NCI-H146 treated with DMSO at 0.1 percent for 48 hours (cell line): ENCODE measurements around the gene COL19A1.
"Not testable (repeated sequence)": the region's sequence is repeated elsewhere in the genome, so short reads cannot be mapped to it uniquely, and the experiment has no call there.

ENCODE experiments used
- DNase-seq: peaks from one replicate; lab custom pipeline; 2025; ENCODE audit not compliant: unreplicated experiment; lab: John Stamatoyannopoulos, UW

COL19A1 gene

GRCh38 chr6:69957985-69958559, 91.7 kb downstream of the COL19A1 start:
- DNase-seq, result no peak

- DNase-seq, result no peak
Observed at GRCh38 chr6:69958978-69959377, 92.6 kb downstream of the COL19A1 start.

GRCh38 chr6:69965974-69966373, 99.6 kb downstream of the COL19A1 start:
- DNase-seq, result not testable (repeated sequence)

- no peak for DNase-seq
Observed at GRCh38 chr6:69973138-69973537, 106.8 kb downstream of the COL19A1 start.

GRCh38 chr6:69973763-69974162, 107.4 kb downstream of the COL19A1 start:
- no peak for DNase-seq

GRCh38 chr6:69974193-69974592, 107.8 kb downstream of the COL19A1 start:
- no peak for DNase-seq

- no peak for DNase-seq
Observed at GRCh38 chr6:69976591-69977090, 110.3 kb downstream of the COL19A1 start.

- no peak for DNase-seq
Observed at GRCh38 chr6:69980624-69981023, 114.3 kb downstream of the COL19A1 start.

- no peak for DNase-seq
Observed at GRCh38 chr6:69984506-69984905, 118.2 kb downstream of the COL19A1 start.

GRCh38 chr6:69985180-69985579, 118.8 kb downstream of the COL19A1 start:
- no peak for DNase-seq

- no peak for DNase-seq
Observed at GRCh38 chr6:69987550-69987949, 121.2 kb downstream of the COL19A1 start.

- DNase-seq, result no peak
Observed at GRCh38 chr6:69988458-69989126, 122.2 kb downstream of the COL19A1 start.

GRCh38 chr6:69994251-69994650, 127.9 kb downstream of the COL19A1 start:
- no peak for DNase-seq

GRCh38 chr6:70008189-70008588, 141.8 kb downstream of the COL19A1 start:
- no peak for DNase-seq

GRCh38 chr6:70010339-70010738, 144.0 kb downstream of the COL19A1 start:
- DNase-seq, result not testable (repeated sequence)

- DNase-seq, result not testable (repeated sequence)
Observed at GRCh38 chr6:70023201-70023600, 156.8 kb downstream of the COL19A1 start.

- DNase-seq, result no peak
Observed at GRCh38 chr6:70028246-70028645, 161.9 kb downstream of the COL19A1 start.

GRCh38 chr6:70028926-70029325, 162.6 kb downstream of the COL19A1 start:
- no peak for DNase-seq

- no peak for DNase-seq
Observed at GRCh38 chr6:70033781-70034180, 167.4 kb downstream of the COL19A1 start.

- DNase-seq, result no peak
Observed at GRCh38 chr6:70037445-70037844, 171.1 kb downstream of the COL19A1 start.

GRCh38 chr6:70040766-70041165, 174.4 kb downstream of the COL19A1 start:
- no peak for DNase-seq

- no peak for DNase-seq
Observed at GRCh38 chr6:70041411-70041810, 175.1 kb downstream of the COL19A1 start.

GRCh38 chr6:70045413-70045812, 179.1 kb downstream of the COL19A1 start:
- no peak for DNase-seq
